ENCODE results near the gene INSYN2A. TPM values are rescaled to one million over a fixed set of nuclear protein-coding genes. Genes with fewer than 3 reads are reported as not detected.

INSYN2A gene
- total and polyA plus RNA-seq, 10 of the 15 experiments (the other 5 are each of a cell fraction or from before 2014, with no cell fraction given) = not detected

DNA sequence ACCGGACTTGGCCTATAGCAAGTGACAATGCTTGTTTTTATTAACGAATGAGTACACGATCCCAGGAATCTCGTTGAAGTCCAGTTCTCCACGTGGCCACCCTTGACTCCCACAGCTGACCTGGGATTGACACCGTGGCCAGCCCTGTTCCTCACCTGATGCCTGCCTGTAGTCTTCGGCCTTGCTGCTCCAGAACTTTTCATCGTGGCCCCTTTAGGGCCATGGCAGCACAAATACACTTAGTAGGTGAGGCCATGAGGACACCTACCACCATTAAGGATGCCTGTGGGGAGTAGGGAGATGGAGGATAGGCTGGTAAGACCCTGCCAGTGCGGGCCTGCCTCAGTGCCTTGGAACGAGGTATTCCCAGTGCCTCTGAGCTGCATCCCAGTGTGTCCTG is 30.6 kb upstream of the INSYN2A start:
- ATAC-seq (no peak), FAIRE-seq (no peak), DNase-seq (ENCODE audit: low read depth, low spot score) (no peak)
- ChIA-PET SMC1A (ENCODE audit: uncharacterized antibody, unreplicated experiment) (no interaction called here), CTCF (no interaction called here), RAD21 (ENCODE audit: unreplicated experiment) (no interaction called here), POLR2A (no interaction called here)
- BruUV-seq (replicated peaks) = no TSS peak
- intact Hi-C loops (cut with micrococcal nuclease; ENCODE audit: unreplicated experiment) (no loop called here), in situ Hi-C loops (cut with MboI) (no loop called here)
- Histone ChIP-seq H3K36me3 (ENCODE audit: control insufficient read depth in 2 of 2, insufficient read depth in 2 of 2, low read length in 1 of 2) (no peaks in the 10 kb centered on the region), H3K27ac (ENCODE audit: control insufficient read depth, insufficient read depth) (no peak overlapping the region), H3K79me2 (ENCODE audit: control insufficient read depth, insufficient read depth, low read length) (no peaks in the 10 kb centered on the region), H4K20me1 (ENCODE audit: control insufficient read depth, insufficient read depth) (no peaks in the 10 kb centered on the region), H3K9me3 (replicated peaks; ENCODE audit: control insufficient read depth, insufficient read depth, low read length) (no peaks in the 10 kb centered on the region), H3K4me1 (ENCODE audit: control insufficient read depth, insufficient read depth, low read length) (no peaks in the 10 kb centered on the region), H3K27me3 (replicated peaks in 1 of 2; ENCODE audit: control insufficient read depth in 2 of 2, insufficient read depth in 2 of 2, low read length in 1 of 2) (no peaks in the 10 kb centered on the region), H3K4me3 (no peak overlapping the region), H2AFZ (ENCODE audit: control insufficient read depth, low read depth, low read length) (no peak overlapping the region), H3K4me2 (ENCODE audit: control insufficient read depth, insufficient read depth) (no peak overlapping the region), H3K9ac (ENCODE audit: control insufficient read depth, insufficient read depth, low read length) (no peak overlapping the region)
- WGBS (ENCODE audit: insufficient coverage, insufficient replicate concordance, low lambda C conversion rate, missing lambda C conversion rate) = 18% methylated on average over 10 of the region's 10 CpGs
- TF ChIP-seq MTA2 (IDR thresholded peaks at IDR 0.05; ENCODE audit: low read depth) = no peak
- TF ChIP-seq ZNF384 (IDR thresholded peaks at IDR 0.05; ENCODE audit: borderline replicate concordance, low read depth, low read length) = no peak
- TF ChIP-seq TCF12 (IDR thresholded peaks at IDR 0.05; ENCODE audit: low read depth, low read length) = no peak
- no peak for TF ChIP-seq RELA (IDR thresholded peaks at IDR 0.05; ENCODE audit: borderline replicate concordance, partially characterized antibody)
- TF ChIP-seq ZBTB4 (CRISPR knock-in tag; IDR thresholded peaks at IDR 0.05) = no peak
- TF ChIP-seq RBBP5 (conservative IDR thresholded peaks at IDR 0.05) = no peak
- TF ChIP-seq ZBED1 (IDR thresholded peaks at IDR 0.05; ENCODE audit: borderline replicate concordance) = no peak
- TF ChIP-seq, protein P1, sequence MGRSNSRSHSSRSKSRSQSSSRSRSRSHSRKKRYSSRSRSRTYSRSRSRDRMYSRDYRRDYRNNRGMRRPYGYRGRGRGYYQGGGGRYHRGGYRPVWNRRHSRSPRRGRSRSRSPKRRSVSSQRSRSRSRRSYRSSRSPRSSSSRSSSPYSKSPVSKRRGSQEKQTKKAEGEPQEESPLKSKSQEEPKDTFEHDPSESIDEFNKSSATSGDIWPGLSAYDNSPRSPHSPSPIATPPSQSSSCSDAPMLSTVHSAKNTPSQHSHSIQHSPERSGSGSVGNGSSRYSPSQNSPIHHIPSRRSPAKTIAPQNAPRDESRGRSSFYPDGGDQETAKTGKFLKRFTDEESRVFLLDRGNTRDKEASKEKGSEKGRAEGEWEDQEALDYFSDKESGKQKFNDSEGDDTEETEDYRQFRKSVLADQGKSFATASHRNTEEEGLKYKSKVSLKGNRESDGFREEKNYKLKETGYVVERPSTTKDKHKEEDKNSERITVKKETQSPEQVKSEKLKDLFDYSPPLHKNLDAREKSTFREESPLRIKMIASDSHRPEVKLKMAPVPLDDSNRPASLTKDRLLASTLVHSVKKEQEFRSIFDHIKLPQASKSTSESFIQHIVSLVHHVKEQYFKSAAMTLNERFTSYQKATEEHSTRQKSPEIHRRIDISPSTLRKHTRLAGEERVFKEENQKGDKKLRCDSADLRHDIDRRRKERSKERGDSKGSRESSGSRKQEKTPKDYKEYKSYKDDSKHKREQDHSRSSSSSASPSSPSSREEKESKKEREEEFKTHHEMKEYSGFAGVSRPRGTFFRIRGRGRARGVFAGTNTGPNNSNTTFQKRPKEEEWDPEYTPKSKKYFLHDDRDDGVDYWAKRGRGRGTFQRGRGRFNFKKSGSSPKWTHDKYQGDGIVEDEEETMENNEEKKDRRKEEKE (IDR thresholded peaks at IDR 0.05) = no peak
- no peak for TF ChIP-seq YY1 (IDR thresholded peaks at IDR 0.05; ENCODE audit: low read depth, low read length)
- no peak for TF ChIP-seq NR2C2 (IDR thresholded peaks at IDR 0.05; ENCODE audit: borderline replicate concordance, control insufficient read depth, insufficient read length, low read depth)

Measured in GM12878 (cell line).